ENCODE results near the gene CCNC.
"Not testable (repeated sequence)": the region's sequence is repeated elsewhere in the genome, so short reads cannot be mapped to it uniquely, and the experiment has no call there.

The CCNC gene

GRCh38 chr6:99603421-99604165, 35.1 kb upstream of the CCNC start:
- DNase-seq (ENCODE audit: low spot score) = no peak

GRCh38 chr6:99602520-99603420, 34.3 kb upstream of the CCNC start:
- no peak for DNase-seq (ENCODE audit: low spot score)

DNA sequence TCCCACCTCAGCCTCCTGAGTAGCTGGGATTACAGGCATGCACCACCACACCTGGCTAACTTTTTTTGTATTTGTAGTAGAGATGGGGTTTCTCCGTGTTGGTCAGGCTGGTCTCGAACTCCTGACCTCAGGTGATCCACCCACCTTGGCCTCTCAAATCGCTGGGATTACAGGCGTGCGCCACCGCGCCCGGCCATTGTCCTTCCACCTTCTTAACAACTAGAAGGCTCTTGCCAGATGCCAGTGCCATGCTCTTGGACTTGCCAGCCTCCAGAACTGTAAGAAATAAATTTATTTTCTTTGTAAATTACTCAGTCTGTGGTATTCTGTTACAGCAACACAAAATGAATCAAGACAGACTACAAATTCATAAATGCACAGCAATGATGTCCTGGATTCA, 26.2 kb upstream of the CCNC start:
- DNase-seq (ENCODE audit: low spot score) = not testable (repeated sequence)

DNA sequence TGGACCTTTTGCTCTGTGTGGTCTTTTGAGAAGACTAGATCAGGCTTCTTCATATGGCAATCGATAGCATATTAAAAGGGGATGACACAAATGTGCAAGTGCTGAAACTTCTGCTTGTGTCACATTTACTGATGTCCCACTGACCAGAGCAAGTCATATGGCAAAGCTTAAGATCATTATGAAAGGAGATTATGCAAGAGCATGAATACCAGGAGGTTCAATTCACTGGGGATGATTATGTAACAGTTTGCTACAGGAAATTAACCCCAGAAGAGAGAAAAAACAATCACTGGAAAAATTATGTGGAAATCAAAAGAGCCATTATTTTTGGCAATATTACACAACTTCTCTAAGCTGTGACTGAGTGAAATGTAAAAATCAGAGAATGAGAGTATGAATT, 24.4 kb upstream of the CCNC start:
- no peak for DNase-seq (ENCODE audit: low spot score)

- no peak for DNase-seq (ENCODE audit: low spot score)
Observed at GRCh38 chr6:99591673-99592364, 23.4 kb upstream of the CCNC start.

GRCh38 chr6:99590728-99591672, 22.5 kb upstream of the CCNC start:
- no peak for DNase-seq (ENCODE audit: low spot score)

GRCh38 chr6:99589907-99590493, 21.5 kb upstream of the CCNC start:
- DNase-seq (ENCODE audit: low spot score) = no peak

- DNase-seq (ENCODE audit: low spot score) = no peak
Observed at GRCh38 chr6:99589290-99589672, 20.8 kb upstream of the CCNC start.

DNA sequence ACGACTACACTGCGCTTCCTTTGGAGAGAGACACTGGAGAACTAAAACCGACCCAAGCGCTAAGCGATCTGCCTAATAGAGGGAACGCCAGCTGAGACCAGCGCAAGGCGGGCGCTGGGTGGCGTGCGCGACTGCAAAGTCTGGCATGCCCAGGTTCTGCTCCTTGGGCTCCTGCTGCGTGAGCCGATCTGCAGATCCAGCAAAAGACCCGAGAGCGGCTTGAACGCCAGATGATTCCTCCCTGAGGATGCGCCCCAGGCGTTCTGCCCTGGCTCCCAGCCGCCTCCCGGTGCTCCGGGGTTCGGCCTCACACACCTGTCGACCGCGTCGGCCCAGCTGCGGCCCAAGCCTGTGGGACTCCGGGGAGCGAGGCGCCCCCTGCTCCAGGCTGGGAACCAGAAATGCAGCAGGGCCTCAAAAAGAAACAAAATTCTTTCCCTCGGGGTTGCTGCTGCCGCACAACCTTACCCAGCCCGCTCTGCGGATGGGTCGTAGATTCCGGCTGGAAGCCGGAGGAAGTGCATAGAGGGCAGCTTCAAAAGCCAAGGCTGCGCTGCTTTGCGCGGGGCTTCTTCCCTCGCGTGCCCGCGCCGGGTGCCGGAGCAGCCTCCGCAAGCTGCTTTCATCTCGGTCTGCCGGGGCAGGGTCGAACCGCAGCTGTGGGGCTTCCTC, 20.3 kb upstream of the CCNC start:
- DNase-seq (ENCODE audit: low spot score) = peak; percentile 70

GRCh38 chr6:99587792-99588191, 19.3 kb upstream of the CCNC start:
- no peak for DNase-seq (ENCODE audit: low spot score)

GRCh38 chr6:99579781-99580180, 11.3 kb upstream of the CCNC start:
- no peak for DNase-seq (ENCODE audit: low spot score)

DNA sequence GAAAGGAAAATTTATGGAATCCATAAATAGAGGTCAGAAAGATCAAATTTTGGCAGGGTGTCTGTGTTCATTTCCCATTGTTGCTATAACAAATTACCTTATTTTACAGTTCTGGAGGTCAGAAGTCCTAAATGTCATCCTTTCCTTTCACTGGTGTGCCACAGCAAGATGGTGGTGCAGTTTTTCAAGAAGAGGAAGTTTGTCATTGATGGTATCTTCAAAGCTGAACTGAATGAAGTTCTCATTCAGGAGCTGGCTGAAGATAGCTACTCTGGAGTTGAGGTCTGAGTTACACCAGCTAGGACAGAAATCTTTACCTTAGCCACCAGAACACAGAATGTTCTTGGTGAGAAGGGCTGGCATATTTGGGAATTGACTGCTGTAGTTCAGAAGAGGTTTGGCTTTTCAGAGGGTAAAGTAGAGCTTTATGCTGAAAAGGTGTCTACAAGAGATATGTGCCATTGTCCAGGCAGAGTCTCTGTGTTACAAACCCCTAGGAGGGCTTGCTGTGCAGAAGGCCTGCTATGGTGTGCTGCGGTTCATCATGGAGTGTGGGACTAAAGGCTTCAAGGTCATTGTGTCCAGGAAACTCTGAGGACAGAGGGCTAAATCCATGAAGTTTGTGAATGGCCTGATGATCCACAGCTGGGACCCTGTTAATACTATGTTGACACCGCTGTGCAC, 7.2 kb upstream of the CCNC start:
- DNase-seq (ENCODE audit: low spot score) = no peak

DNA sequence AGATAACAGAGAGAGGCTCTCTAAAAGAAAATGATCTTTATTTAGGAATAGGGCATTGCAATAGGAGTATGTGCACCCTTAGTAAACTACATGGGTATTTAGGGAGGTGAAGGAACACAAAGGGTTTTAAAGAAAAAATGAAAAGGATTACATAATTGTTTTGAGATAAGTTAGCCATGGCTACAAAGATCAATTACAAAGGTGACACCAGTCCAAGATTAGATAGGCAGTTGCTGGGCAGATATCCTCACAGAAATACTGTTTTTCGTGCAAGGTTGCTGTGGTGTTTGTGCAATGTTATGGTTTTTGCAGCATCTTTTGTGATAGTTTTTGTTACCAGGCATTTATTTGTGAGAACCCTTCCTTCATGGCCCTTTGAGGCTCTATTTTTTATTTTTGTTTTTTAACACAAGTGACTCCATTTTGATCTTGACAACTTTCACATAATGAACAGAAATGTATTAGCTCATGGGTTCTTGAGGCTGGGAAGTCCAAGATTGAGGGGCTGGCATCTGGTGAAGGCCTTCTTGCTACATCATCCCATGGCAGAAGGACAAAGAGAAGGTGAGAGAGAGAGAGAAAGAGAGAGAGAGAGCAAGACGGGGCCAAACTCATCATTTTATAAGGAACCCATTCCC, 5.6 kb upstream of the CCNC start:
- no peak for DNase-seq (ENCODE audit: low spot score)

GRCh38 chr6:99563056-99563723, 5.3 kb downstream of the CCNC start:
- DNase-seq (ENCODE audit: low spot score) = no peak

GRCh38 chr6:99560668-99561067, 7.8 kb downstream of the CCNC start:
- DNase-seq (ENCODE audit: low spot score) = no peak

GRCh38 chr6:99559057-99559456, 9.4 kb downstream of the CCNC start:
- DNase-seq (ENCODE audit: low spot score) = no peak

GRCh38 chr6:99553888-99554287, 14.6 kb downstream of the CCNC start:
- no peak for DNase-seq (ENCODE audit: low spot score)

DNA sequence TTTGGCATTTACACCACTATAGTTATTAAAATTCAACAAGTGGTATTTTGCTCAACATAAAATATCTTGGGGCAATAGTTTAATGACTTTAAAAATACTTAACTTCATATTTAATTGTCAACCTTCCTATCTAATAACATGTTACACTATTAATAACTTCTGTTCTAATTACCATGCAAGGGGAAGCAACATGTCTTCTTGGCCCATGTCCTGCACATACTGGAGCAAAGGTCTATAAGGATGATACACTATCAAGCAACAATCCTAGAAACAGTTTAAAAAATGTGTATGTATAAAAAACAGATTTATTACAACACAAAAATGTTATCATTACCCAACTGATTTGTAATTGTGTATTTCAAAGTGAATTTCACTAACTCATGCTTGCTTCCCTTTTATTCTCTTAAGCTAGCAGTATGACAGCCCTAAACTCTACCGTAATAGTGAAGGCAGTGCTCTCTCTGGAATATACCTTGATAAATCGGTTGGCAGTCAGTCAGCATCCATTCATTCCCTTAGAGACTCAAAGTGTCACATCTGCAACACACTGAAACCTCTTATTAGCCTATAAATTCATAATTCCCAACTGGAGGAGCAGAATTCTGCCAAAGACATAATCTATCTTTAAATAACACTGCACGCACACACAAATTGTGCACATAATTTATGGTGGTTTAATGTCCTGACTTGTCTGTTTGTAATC, 18.3 kb downstream of the CCNC start:
- no peak for DNase-seq (ENCODE audit: low spot score)

All from activated CD4-positive, alpha-beta T cell treated with anti-CD3 and anti-CD28 coated beads, Interleukin-2, Interleukin-4, amounts not matched to agents 100 ng/mL and 50 ng/mL, durations not matched to agents 16 hours and 8 hours (primary cell).